ENCODE results near the gene SORCS2.

SORCS2 gene

GRCh38 chr4:7526929-7527535 is 334.7 kb downstream of the SORCS2 start:
- DNase-seq (ENCODE audit: low spot score): no peak
- in situ Hi-C loops (cut with MboI; ENCODE audit: low sequenced_read_pairs, unreplicated experiment): no loop called here
- no peak for TF ChIP-seq CTCF (IDR thresholded peaks at IDR 0.05; ENCODE audit: borderline replicate concordance, control extremely low read depth, extremely low read depth, insufficient read depth, missing control alignments)

GRCh38 chr4:7529368-7530080 is 337.2 kb downstream of the SORCS2 start:
- no peak for DNase-seq (ENCODE audit: low spot score)
- no peak for TF ChIP-seq CTCF (IDR thresholded peaks at IDR 0.05; ENCODE audit: borderline replicate concordance, control extremely low read depth, extremely low read depth, insufficient read depth, missing control alignments)
- in situ Hi-C loops (cut with MboI; ENCODE audit: low sequenced_read_pairs, unreplicated experiment): no loop called here

DNA sequence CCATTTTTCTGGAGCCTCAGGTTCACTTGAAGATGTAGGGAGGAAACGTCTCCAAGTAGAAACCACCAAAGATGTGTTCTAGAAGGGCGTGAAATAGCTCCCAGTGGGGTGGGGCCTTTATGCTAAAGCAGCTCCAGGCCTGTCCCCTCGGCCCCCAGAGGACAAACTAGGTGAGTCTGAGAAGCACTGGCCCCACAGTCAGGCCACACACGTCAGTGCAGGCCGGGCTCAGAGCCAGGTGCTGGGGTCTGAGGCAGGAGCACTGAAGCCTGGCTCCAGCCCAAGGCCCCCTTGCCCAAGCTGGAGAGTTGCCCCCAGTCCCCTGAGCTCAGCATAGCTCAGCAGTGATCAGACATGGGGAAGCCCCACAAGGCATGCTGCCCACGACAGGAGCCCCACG is 337.7 kb downstream of the SORCS2 start:
- TF ChIP-seq CTCF (IDR thresholded peaks at IDR 0.05; ENCODE audit: borderline replicate concordance, control extremely low read depth, extremely low read depth, insufficient read depth, missing control alignments): no peak

DNA sequence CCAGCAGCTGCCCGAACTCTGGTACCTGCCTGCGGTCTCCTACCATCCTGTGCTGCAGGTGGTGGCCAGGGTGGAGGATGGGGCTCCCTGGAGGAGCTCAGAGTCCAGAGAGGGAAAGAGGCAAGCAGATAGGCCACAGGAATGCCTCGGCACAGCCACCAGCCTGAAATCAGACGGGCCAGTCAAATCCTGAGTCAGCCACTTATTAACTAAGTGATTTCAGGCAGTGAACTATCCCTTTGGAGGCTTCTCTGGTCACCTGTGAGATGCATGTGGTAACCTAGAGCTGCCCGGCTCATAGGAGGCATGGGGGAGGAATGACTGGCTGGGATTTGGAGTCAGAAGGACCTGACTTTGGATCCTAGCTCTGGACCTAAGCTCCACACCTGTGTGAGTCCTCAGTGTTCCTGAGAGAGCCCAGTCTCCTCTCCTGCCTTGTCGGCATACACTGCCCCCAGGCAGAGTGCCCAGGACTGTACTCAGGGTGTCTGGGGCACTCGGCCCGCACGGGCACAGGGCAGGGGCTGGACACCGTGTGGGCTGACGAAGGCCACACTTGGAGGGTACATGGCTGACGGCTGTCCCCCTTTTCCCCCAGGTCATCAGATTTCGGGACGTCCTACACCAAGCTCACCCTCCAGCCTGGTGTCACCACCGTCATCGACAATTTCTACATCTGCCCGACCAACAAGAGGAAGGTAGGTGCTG is 338.7 kb downstream of the SORCS2 start:
- no peak for DNase-seq (ENCODE audit: low spot score)
- no peak for TF ChIP-seq CTCF (IDR thresholded peaks at IDR 0.05; ENCODE audit: borderline replicate concordance, control extremely low read depth, extremely low read depth, insufficient read depth, missing control alignments)
- in situ Hi-C loops (cut with MboI; ENCODE audit: low sequenced_read_pairs, unreplicated experiment): no loop called here

More for the DNA sequence above, 337.7 kb downstream of the SORCS2 start:
- no peak for DNase-seq (ENCODE audit: low spot score)
- in situ Hi-C loops (cut with MboI; ENCODE audit: low sequenced_read_pairs, unreplicated experiment): no loop called here

DNA sequence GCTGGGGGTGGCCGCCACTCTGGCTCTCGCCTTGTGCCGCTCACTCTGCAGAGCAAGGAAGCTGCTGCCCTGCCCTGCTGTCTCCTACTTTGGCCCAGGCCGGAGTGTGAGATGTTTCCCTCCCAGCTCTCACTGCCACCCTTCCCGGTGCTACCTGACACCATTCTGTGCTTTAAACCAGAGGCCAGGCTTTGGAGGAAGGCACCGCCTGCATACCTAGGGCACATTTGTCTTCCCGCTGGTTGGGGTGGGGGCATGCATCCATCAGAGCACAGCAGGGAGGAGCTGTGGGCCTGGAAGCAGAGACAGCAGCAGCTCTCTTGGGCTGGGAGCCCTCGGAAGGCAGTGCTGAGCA is 339.3 kb downstream of the SORCS2 start:
- in situ Hi-C loops (cut with MboI; ENCODE audit: low sequenced_read_pairs, unreplicated experiment): no loop called here

GRCh38 chr4:7532043-7532442 is 339.7 kb downstream of the SORCS2 start:
- no peak for DNase-seq (ENCODE audit: low spot score)

More for the DNA sequence above, 339.3 kb downstream of the SORCS2 start:
- no peak for DNase-seq (ENCODE audit: low spot score)
- no peak for TF ChIP-seq CTCF (IDR thresholded peaks at IDR 0.05; ENCODE audit: borderline replicate concordance, control extremely low read depth, extremely low read depth, insufficient read depth, missing control alignments)

More at GRCh38 chr4:7532043-7532442, 339.7 kb downstream of the SORCS2 start:
- in situ Hi-C loops (cut with MboI; ENCODE audit: low sequenced_read_pairs, unreplicated experiment): no loop called here
- TF ChIP-seq CTCF (IDR thresholded peaks at IDR 0.05; ENCODE audit: borderline replicate concordance, control extremely low read depth, extremely low read depth, insufficient read depth, missing control alignments): no peak

Data from GM13976 (cell line).